Midbrain (tissue), 1 donor: ENCODE data around the gene NOXO1.

Source experiments
- DNase-seq: peaks from one replicate; lab custom pipeline; 2025; lab: John Stamatoyannopoulos, UW

NOXO1 gene

DNA sequence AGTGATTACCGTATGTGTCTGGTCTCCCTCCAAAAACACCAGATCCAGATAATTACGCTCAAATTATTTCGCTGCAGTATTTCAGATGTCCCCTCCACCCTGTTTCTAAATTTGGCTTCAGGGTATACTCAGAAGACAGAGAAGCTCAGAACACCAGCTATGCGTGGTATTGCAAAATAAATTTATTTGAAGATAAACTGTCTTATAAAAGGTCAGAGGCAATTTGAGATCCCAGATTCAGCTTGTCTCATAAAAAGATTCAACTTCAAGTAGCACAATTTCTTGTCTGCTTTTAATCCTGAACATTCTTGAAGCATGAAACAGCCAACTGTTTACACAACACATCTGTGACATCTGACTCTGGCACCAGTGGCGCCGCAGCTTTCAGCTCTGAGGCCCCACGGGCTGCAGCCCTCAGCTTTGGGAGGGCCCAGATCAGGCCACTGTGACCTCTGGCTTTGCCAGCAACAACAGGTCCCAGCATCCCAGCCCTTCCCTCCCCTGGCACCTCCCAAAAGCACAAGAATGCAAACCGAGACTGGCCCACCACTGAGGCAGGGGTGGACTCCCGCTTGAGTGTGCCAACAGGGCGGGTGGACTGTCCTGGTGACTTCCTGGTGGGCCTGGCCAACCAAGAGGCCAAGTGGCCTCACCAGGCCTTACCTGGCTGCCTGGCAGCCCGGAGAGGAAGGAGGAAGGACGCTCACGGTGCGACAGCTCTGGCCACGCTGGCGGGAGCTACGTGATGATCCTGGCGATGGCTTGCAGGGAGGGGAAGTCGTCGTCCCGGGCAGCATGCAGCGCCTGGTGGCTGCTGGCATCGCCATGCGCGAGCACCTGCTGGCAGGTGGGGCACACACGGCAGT is 16.5 kb upstream of the NOXO1 start:
- no peak for DNase-seq

DNA sequence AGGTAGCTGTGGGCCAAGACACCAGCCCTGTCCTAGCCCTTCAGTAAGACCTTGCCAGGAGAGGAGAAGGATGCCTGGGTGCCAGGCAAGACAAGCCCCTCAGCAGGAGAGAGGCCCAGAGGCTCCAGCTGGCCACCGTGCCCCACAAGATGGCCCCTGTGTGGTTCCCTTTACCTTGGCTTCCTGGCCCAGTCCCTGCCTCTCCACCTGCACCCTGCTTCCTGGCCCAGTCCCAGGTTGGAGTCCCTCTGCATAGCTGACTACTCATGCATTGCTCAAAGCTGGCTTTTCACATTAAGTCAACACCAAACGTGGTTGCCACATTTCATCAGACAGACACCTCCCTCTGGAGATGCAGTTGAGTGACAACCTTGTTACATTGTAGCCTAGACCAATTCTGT is 12.5 kb upstream of the NOXO1 start:
- no peak for DNase-seq

DNA sequence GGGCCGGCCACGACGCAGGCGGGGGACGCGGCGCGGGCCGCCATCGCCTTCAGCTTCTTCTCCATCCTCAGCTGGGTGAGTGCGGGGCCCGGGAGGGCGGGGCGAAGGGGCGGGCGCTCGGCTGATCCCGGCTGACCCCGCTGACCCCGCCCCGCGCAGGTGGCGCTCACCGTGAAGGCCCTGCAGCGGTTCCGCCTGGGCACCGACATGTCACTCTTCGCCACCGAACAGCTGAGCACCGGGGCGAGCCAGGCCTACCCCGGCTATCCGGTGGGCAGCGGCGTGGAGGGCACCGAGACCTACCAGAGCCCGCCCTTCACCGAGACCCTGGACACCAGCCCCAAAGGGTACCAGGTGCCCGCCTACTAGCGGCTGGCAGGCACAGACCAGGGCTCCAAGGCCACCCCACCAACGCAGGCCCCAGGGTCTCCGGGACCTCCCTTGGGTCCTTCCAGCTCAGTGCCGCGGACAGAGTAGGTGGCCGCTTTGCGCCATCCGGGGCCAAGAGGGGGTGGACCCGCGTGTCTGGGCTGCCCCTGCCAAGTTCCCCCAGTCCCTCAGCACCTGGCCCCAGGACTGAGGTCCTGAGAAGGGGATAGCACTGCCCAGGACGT is 11.5 kb upstream of the NOXO1 start:
- DNase-seq = no peak

DNA sequence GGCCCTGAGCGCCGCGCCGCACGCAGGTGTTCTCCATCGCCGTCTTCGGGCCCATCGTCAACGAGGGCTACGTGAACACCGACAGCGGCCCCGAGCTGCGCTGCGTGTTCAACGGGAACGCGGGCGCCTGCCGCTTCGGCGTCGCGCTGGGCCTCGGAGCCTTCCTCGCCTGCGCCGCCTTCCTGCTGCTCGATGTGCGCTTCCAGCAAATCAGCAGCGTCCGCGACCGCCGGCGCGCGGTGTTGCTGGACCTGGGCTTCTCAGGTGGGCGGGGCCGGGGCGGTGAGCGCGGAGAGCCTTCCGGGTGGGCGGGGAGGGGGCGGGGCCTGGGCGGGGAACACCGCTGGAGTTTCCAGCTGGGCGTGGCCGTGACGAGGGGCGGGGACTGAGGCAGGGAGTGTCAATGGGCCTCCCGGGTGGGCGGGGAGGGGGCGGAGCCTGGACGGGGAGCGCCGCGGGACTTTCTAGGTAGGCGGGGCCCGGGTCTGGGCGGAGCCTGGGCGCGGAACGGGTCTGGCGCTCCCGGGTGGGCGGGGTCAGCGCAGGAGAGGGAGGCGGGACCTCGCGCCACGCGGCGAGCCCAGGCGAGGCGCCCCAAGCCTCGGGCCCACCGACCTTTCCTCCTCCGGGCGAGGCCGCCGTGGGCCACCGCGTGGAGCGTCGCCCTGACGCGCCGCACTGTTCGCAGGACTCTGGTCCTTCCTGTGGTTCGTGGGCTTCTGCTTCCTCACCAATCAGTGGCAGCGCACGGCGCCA is 10.9 kb upstream of the NOXO1 start:
- DNase-seq = peak; percentile 87

DNA sequence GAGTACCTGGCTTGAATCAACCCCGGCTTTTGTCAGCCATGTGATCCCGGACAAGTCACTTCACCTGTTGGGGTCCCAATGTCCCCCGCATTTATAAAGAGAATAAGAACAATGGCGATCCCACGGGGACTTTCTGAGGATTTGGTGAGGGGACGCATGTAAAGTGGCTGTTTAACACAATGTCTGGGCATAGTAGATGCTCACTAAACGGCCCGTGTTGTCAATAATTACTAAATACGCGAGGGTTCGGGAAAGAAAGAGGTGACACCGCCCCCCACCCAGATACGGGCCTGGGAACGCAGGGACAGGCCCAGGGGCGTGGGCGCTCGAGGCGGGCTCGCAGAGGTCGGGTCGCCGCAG is 10.3 kb upstream of the NOXO1 start:
- no peak for DNase-seq

DNA sequence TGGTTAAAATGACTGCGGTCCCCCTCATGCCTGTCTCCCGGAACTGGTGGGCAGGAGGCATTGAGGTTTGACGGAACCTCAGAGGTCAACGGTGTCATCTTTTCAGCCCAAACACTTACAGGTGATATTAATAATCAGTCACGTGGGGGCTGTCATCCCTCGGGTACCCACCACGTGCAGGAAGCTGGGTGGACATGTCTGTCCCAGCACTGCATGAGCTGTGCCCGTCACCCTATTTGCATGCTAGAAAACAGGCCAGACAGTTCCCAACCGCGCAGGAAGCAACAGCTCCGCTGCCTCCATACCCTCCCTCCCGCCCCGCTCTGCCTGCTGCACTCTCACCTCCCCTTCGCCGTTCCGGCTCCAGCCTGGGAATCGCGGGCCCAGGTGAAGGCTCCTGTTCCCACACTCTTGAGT is 9.9 kb upstream of the NOXO1 start:
- no peak for DNase-seq

DNA sequence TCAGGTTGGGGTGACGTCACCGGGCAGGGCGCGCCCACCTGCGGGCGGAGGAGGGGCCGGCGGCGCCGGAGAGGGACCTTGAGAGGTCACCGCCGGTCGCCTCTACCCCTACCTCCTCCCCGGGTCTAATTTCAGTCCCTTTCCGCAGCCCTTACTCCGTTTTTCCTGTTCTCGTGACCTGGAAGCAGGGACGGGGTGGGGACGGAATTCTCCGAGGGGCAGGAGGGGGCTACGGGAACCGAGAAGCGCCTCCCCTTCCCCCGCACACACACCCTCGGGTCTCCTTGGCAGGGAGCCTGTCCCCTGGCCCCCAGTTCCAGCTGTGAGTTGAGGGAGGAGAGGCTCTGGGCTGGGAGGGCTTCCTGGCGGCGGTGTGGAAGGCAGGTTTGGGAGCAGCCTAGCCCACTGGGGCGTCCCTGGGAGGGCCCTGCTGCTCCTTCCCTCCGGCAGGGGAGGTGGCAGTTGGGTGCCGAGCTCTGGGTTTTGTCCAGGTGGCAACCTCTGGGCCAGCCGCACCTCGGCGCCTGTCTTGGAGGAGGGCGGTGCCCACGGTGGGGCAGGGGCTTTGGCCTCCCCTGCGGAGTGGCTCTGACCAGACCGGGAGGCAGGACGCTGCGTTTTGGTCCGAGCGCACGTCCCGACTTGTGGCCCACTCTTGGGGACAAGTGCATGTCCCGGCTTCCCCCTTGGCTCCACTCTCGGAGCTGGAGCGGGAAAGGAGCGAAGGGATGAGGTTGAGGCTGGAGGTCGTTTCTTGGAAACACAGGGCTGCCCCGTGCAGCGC is 9.3 kb upstream of the NOXO1 start:
- no peak for DNase-seq

DNA sequence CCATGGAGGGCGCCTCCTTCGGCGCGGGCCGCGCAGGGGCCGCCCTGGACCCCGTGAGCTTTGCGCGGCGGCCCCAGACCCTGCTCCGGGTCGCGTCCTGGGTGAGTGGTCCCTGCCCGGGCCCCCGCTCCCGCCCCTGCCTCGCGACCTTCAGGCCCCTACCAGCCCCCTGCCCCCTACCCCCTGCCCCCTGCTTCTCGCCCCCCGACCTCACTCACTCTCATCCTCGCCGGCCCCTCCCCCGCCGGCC is 8.8 kb upstream of the NOXO1 start:
- DNase-seq = no peak

DNA sequence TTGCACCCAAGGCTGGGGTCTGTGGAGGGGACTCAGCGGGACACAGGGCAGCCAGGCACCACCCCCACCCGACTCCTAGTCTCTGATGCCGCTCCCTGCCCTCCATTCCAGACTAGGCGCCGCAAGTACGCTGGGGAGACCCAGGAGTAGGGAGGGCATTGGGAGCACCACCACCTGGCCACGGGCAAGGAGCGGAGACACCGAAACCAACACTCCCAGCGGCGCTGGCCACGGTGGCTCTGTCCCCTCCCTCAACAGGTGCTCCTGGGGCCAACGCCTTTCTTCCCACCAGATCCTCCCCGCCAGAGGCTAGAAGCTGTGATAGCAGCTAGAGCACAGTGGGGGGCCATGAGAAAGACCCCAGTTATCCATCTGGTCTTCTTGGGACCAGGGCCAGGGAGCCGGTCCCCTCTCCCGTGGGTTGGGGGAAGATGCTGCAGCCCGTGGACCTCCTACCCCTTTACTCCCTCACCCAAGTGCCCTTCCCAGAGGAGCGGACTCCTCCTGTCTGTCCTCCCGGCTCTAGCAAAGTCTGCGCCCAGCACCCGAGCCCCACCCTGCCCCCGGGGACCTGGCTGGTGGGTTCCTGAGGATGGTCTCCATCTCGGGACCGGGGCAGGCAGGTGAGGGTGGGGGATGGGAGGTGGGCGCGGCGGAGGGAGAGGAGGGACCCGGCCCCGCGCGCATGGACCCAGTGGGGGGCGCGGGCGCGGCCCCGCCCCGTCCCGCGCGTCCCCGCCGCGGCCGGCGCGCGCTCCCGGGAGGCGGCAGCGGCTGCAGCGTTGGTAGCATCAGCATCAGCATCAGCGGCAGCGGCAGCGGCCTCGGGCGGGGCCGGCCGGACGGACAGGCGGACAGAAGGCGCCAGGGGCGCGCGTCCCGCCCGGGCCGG is 8.2 kb upstream of the NOXO1 start, which contains the start of gene SYNGR3:
Gene SYNGR3 (plus strand): TSS at position 762 of the 892 bp plus-strand sequence. CDS start 133 bp downstream, outside the sequence.
- no peak for DNase-seq

DNA sequence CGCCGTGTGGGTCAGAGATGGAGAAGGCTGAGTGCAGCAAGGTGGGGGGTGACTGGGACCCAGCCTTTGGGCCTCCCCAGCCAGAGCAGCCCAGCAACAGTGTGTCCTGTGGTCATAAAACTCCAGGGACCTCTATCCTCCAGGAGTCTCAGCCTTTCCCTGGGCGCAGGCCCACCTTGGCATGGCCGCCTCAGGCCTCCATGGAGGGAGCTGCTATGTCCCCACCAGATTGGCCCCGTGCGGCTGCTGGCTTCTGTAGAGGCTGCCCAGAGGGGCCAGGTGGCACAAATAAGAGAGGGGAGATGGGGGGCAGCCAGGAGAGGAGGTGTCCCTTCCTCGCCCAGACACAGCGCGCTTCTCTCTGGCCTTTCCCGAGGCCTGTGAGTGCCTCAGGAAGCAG is 5.9 kb upstream of the NOXO1 start:
- no peak for DNase-seq

DNA sequence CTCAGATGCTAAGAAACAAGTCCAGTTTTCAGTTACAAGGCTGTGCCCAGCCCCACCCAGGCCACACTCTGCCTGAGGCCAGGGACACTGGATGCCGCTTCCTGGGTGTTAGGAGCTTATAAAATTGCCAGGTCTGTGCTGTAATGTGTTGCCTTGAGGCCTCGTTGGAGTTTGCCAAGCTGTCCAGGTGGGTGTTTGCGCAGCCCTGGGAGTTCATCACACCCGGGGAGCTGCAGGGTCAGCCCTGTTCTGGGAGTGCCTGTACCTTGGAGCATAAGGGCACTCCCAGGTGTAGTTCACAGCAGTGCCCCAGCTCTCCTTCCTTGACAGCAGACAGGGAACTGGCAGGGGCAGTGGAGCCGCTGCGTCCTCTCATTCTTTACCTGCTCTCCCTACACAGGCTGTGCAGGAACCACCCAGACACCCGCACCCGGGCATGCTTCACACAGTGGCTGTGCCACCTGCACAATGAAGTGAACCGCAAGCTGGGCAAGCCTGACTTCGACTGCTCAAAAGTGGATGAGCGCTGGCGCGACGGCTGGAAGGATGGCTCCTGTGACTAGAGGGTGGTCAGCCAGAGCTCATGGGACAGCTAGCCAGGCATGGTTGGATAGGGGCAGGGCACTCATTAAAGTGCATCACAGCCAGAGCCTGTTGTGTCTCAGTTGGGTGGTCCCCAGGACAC is 4.3 kb upstream of the NOXO1 start:
- no peak for DNase-seq

DNA sequence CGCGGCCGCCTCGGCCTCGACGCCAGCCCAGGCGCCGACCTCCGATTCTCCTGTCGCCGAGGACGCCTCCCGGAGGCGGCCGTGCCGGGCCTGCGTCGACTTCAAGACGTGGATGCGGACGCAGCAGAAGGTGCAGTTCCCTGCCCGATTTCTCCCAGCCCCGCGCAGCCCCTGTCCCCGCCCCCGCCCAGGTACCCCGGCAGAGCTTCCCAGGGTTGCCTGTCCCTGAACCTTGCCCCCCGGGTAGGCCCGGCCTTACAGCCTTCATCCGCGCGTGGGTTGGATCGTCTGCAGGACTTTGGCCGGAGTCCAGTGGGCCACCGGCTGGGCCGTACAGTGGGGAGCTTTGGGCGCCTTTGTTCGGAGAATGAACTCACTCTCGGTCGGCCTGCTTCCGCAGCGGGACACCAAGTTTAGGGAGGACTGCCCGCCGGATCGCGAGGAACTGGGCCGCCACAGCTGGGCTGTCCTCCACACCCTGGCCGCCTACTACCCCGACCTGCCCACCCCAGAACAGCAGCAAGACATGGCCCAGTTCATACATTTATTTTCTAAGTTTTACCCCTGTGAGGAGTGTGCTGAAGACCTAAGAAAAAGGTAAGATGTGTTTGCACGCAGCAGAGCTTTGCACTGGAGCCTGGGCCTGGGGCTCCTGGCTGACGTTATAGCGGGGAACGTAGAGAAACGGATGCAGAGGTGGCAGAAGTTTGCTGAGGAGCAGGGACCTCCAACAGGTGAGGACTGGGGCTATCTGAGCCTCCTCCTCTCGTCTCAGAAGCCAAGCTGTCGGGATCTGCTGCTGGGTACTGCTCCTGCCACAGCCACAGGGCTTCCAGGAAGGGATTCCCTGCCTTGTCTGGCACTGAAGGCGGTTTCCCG is 3.3 kb upstream of the NOXO1 start:
- no peak for DNase-seq

DNA sequence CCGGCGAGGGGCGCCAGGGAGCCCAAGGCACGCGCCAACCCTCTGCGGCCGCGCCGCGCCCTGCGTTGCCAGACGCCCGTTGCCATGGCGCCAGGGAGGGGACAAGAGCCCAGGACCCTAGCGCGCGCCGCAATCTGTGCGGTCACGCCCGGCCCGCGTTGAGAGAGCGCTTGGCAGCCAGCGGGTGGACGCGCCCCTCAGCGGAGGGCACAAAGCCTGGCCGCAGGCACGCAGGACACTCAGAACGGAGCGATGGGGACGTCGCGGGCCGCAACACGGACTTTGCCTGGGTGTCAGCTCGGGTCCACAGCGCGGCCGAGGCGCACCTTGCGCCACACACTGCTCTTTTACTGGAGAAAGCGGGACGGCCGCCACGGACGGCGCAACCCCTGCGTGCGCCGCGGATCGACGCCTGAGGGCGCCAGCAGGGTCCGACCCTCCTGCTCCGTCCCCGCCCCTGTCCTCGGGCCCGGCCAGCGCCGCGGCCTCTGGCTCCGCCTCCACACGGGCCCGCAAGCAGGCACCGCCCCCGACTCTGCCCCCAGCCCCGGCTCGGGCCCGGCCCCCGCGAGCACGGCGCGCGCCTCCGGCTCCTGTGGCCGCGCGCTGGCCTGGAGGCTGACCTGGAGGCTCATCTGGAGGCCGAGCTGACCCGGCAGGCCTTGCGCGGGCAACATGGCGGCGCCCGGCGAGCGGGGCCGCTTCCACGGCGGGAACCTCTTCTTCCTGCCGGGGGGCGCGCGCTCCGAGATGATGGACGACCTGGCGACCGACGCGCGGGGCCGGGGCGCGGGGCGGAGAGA is 2.5 kb upstream of the NOXO1 start, which contains the start of gene GFER:
Gene GFER (plus strand): TSS at position 650 of the 803 bp plus-strand sequence. CDS start 26 bp downstream, at position 676.
- peak; percentile 89 for DNase-seq

DNA sequence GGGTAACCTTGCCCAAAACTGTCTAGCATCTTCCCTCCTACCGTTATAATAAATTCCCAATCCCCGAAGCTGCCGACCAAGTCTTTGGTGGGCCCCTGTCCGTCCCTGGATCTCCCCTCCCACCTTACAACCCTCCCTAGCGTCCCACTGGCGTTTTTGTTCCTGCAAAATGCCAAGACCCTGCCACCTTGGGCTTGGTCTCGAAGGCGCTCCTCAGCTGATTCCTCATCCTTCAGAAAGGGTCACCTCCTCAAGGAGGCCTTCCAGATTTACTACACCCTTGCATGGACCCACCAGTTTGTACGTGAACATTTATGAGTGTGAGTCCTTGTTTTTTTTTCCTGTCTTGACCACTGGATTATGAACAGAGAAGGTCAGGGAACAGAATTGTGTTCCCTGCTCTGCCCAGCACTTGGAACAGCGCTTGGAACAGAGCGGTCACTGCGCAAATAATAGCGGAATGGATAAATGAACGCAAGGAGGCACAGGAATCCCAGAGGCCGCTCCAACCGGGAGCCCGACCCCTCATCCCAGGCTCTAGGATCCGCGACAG is 1.8 kb upstream of the NOXO1 start:
- DNase-seq = no peak

DNA sequence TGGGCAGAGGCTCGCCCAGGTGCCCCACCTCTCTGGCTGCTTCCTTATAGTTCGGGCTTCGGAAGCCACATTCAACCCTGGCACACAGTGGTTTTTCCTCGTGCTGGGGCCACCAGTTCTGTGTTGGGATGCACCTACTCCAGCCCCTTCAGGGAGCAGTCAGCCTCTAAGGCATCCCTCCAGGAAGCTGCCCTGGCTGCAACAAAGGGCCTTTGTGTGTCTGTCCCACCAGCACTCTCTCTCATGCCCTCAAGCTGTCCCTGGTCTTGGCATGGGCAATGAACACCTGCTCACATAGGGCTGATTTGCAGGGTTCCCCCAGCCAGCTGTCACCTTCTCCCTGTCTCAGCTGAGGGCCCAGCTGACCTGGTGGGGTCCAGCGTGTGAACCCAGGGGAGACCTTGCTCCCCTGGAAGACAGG is 754 bp upstream of the NOXO1 start:
- no peak for DNase-seq

DNA sequence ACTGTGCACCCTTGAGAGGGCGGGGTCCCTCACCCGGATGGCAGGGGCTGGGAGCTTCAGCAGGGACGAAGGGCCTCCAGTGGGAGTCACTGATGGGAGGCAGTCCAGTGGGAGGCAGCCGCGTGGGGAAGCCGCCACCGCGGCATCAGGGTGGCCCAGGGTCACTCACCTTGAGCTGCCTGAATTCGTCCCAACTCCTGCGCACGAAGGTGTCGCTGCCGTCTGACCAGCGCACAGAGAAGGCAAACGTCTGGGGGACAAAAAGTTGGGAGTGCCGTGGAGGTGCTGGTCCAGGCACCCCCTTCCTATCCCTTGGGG is 540 bp downstream of the NOXO1 start:
- no peak for DNase-seq

DNA sequence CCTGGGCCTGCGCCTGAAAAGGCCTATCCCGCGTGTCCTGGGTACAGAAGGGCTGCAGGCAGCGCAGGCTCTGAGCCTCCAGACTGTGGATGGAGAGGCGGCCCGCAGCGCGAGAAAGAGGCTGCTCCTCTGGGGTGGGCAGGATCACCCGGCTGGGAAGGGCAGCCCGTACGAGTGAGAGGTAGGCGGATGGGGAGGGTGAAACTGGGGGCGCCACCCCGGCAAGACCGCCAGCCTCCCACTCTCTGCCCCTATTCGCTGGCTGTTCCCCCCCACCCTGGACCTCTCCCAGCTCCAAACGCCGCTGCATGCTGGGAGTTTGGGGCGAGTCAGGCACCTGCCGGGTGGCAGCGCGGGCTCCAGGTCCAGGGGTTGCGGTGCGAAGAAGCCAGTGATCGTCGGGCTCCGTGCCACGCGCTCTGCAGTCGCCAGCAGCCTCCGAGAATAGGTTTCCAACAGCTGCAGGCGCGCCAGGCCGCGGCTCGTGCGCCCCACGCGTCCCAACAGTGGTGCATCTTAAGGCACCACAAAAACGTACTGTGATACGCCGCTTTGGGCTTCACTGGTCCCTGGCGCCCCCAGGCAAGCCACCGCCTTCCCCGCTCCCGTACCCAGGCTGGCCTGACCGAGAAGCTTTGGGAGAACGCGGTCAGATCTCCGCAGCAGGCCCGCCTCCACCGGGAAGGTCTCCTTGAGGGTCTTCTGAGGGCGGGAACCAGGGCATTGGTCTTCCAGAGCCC is 1.1 kb downstream of the NOXO1 start:
- DNase-seq = no peak
